Muscle layer of colon (tissue), 2 donors: ENCODE data around the gene PPP6R2.

Experiments
- H3K27ac ChIP-seq: one replicate; pipeline ENCODE4 v1.7.0; 2013; ENCODE audit warnings: low read depth, mild to moderate bottlenecking, low read length, moderate library complexity
- H3K27me3 ChIP-seq, 2 donors: one replicate each; pipeline ENCODE4 v1.7.0; 2013; ENCODE audit warnings: low read length in 2 of 2, mild to moderate bottlenecking in 2 of 2; ENCODE audit not compliant: insufficient read depth in 2 of 2, control insufficient read depth in 1 of 2
- H3K36me3 ChIP-seq: one replicate; pipeline ENCODE4 v1.7.0; 2013; ENCODE audit warnings: mild to moderate bottlenecking, low read length; ENCODE audit not compliant: insufficient read depth
- H3K4me1 ChIP-seq: one replicate; pipeline ENCODE4 v1.7.0; 2013; ENCODE audit warnings: mild to moderate bottlenecking, low read length; ENCODE audit not compliant: insufficient read depth
- H3K4me3 ChIP-seq, 2 donors: one replicate each; pipeline ENCODE4 v1.7.0; 2013; ENCODE audit warnings: low read length in 2 of 2, low read depth in 1 of 2, mild to moderate bottlenecking in 1 of 2, moderate library complexity in 1 of 2
- H3K9ac ChIP-seq: one replicate; pipeline ENCODE4 v1.7.0; 2013; ENCODE audit warnings: low read length
- H3K9me3 ChIP-seq: one replicate; pipeline ENCODE4 v1.7.0; 2013; ENCODE audit warnings: mild to moderate bottlenecking, low read length
- donor health status: abdominal sarcoma.
- donor health status: Adenocarcinoma of cecum.

Gene PPP6R2

GRCh38 chr22:50307890-50308596, 35.1 kb upstream of the PPP6R2 start:
- Histone ChIP-seq H3K4me3 (no peak overlapping the region), H3K4me1 (peaks cover 37% of the 10 kb centered on the region), H3K27ac (peak overlapping the region; percentile 54), H3K27me3 (no peaks in the 10 kb centered on the region), H3K36me3 (no peaks in the 10 kb centered on the region), H3K9ac (no peak overlapping the region), H3K9me3 (no peaks in the 10 kb centered on the region)

DNA sequence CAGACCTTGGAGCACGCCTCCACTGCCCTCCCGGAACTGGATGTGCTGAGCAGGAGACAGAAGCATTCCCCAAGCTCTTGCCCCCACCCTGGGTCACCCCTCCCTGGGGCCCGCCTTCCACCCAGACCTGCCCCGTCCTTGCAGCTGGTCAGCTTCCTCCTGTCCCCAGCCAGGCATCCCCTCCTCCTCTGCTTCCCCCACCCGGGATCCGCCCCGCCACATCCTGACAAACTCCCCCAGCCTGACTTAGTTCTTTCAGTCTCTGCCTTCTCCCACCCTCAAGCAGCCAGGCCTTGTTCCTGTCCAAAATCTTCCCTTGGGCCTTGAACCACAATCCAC, 34.6 kb upstream of the PPP6R2 start:
- no peaks in the 10 kb centered on the region for H3K9me3 ChIP-seq
- no peaks in the 10 kb centered on the region for H3K36me3 ChIP-seq
- H3K9ac ChIP-seq = no peak overlapping the region
- peaks cover 32% of the 10 kb centered on the region for H3K4me1 ChIP-seq
- no peak overlapping the region for H3K4me3 ChIP-seq
- H3K27me3 ChIP-seq = no peaks in the 10 kb centered on the region
- peak overlapping the region; percentile 54 for H3K27ac ChIP-seq

DNA sequence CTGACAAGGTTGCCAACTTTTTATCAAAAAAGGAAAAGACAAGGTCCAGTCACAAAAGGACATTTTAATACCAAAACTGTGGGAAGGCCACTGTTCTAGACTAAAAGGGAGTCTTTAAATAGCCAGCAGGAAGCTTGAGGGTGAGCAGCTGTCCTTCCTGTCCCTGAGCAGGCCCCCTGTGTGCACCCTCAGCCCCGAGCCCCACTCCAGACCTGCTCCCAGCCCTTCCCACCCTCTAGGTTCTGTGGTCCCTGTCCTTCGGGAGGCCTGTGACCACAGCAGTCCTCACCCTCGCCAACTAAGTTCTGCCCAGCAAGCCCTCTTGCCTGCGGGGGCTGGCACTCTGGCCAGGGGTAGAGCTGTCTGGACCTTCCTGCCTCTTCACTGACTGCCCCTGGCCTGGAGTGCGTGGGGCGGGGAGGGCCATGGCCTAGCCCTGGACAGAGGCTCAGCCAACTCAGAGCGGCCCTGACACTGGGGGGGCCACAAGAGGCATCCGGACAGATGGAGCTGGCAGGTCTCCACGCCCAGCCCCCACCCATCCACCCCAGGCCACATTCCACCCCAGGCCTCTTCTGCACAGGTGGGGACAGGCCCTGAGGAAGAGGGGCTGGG, 34.0 kb upstream of the PPP6R2 start:
- Histone ChIP-seq H3K36me3 (no peaks in the 10 kb centered on the region), H3K27ac (peak overlapping the region; percentile 54), H3K4me1 (peaks cover 27% of the 10 kb centered on the region), H3K4me3 (no peak overlapping the region), H3K27me3 (no peaks in the 10 kb centered on the region), H3K9ac (no peak overlapping the region), H3K9me3 (no peaks in the 10 kb centered on the region)

GRCh38 chr22:50309601-50309991, 33.5 kb upstream of the PPP6R2 start:
- no peaks in the 10 kb centered on the region for H3K27me3 ChIP-seq
- H3K9ac ChIP-seq = no peak overlapping the region
- H3K27ac ChIP-seq = no peak overlapping the region
- H3K9me3 ChIP-seq = no peaks in the 10 kb centered on the region
- H3K4me1 ChIP-seq = peaks cover 22% of the 10 kb centered on the region
- H3K4me3 ChIP-seq = no peak overlapping the region
- H3K36me3 ChIP-seq = no peaks in the 10 kb centered on the region

DNA sequence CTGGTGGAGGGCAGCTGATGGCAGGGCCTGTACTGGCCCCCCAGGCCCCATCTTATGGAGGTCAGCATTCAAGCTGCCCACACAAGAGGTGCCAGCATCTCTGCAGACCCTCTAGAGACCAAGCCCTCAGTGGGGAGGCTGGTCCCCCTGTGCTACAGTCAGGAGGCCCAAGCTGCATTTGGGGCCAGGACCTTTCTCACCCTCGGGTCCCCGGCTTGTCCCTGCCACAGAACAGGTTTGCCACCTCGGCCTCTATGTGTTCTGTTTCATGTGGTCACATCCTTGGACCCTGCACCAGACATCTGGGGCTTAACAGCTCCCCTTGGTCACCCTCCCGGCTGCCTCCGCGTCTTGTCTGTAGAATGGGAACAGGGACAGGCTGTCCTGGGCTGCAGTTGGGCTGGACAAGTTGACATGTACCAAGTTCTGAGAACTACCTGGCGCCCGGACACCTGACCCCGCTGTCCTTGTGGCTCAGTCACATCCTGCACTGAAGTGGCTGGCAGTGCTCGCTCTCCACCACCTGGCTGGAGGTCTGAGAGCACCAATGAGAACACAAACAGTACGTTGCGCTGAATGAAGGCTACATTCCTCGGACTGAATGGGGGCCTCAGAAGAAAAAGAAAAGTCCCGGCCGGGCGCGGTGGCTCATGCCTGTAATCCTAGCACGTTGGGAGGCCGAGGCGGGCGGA, 33.0 kb upstream of the PPP6R2 start:
- no peak overlapping the region for H3K9ac ChIP-seq
- H3K36me3 ChIP-seq = no peaks in the 10 kb centered on the region
- H3K4me3 ChIP-seq = no peak overlapping the region
- H3K4me1 ChIP-seq = peaks cover 16% of the 10 kb centered on the region
- H3K27ac ChIP-seq = no peak overlapping the region
- H3K27me3 ChIP-seq = no peaks in the 10 kb centered on the region
- no peaks in the 10 kb centered on the region for H3K9me3 ChIP-seq

- H3K27me3 ChIP-seq = no peaks in the 10 kb centered on the region
Observed at GRCh38 chr22:50310949-50311444, 32.1 kb upstream of the PPP6R2 start.

DNA sequence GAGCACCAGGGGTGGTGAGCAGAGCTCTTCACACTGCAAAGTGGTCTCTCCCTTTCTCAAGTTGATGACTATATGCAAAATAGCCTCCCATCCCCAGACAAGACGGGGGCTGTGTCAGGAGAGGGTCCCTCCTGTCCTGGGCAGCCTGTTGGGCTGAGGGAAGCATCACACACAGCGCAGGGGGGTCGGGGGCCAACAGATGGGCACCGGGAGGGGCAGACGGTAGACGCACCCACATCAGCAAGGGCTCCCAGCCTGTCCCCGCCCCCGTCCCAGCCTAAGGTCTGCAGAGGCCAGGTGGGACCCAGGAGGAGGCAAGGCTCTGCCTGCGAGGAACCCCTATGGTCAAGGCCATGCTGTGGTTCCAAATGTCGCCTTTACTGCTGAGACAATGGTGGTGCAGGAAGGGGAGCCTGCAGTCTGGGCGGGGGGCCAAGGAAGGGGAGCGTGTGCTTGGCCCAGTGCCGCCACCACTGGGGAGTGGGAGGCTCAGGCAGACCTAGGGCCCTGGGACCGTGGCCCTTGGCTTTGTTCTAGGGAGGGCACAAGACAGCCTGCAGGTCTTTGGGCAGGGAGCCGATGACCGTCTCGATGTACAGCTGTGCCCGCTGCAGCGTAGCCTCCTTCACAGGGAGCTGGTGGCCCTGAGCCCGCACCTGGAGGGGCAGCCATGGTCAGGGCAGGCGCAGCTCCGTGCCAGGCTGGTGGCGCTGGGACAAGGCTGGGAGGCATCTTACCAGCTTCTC, 31.3 kb upstream of the PPP6R2 start:
- H3K4me3 ChIP-seq = no peak overlapping the region
- no peak overlapping the region for H3K9ac ChIP-seq
- no peaks in the 10 kb centered on the region for H3K27me3 ChIP-seq
- peaks cover 11% of the 10 kb centered on the region for H3K4me1 ChIP-seq
- H3K27ac ChIP-seq = no peak overlapping the region
- H3K9me3 ChIP-seq = no peaks in the 10 kb centered on the region
- H3K36me3 ChIP-seq = no peaks in the 10 kb centered on the region

More at GRCh38 chr22:50310949-50311444, 32.1 kb upstream of the PPP6R2 start:
- H3K36me3 ChIP-seq = no peaks in the 10 kb centered on the region
- peaks cover 11% of the 10 kb centered on the region for H3K4me1 ChIP-seq
- no peak overlapping the region for H3K4me3 ChIP-seq
- H3K27ac ChIP-seq = no peak overlapping the region
- H3K9ac ChIP-seq = no peak overlapping the region
- H3K9me3 ChIP-seq = no peaks in the 10 kb centered on the region

DNA sequence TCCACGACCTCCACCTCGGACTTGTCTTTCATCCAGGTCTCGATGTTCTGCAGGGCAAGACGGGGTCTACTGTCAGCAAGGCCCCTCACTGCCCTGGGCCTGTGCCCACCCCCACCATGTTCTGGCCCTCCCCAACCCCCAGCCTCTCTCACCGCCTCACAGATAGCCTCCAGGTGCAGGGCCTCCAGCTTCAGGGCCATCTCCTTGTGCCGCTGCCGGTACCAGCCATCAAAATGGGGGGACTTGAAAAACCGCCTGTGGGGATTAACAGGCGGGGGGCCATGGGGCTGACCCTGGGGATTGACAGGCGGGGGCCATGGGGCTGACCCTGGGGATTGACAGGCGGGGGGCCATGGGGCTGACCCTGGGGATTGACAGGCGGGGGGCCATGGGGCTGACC, 30.8 kb upstream of the PPP6R2 start:
- Histone ChIP-seq H3K9ac (no peak overlapping the region), H3K4me3 (no peak overlapping the region), H3K9me3 (no peaks in the 10 kb centered on the region), H3K27me3 (no peaks in the 10 kb centered on the region), H3K27ac (no peak overlapping the region), H3K36me3 (no peaks in the 10 kb centered on the region), H3K4me1 (peaks cover 11% of the 10 kb centered on the region)

GRCh38 chr22:50313021-50313420, 30.1 kb upstream of the PPP6R2 start:
- H3K36me3 ChIP-seq = no peaks in the 10 kb centered on the region
- H3K27me3 ChIP-seq = no peaks in the 10 kb centered on the region
- H3K9me3 ChIP-seq = no peaks in the 10 kb centered on the region
- H3K4me3 ChIP-seq = no peak overlapping the region
- H3K27ac ChIP-seq = no peak overlapping the region
- H3K4me1 ChIP-seq = peaks cover 9% of the 10 kb centered on the region
- no peak overlapping the region for H3K9ac ChIP-seq

GRCh38 chr22:50313600-50313999, 29.5 kb upstream of the PPP6R2 start:
- no peak overlapping the region for H3K9ac ChIP-seq

GRCh38 chr22:50314081-50314454, 29.1 kb upstream of the PPP6R2 start:
- Histone ChIP-seq H3K4me3 (no peak overlapping the region), H3K36me3 (no peaks in the 10 kb centered on the region)

More at GRCh38 chr22:50313600-50313999, 29.5 kb upstream of the PPP6R2 start:
- no peaks in the 10 kb centered on the region for H3K27me3 ChIP-seq
- no peak overlapping the region for H3K4me3 ChIP-seq
- no peak overlapping the region for H3K27ac ChIP-seq
- H3K4me1 ChIP-seq = peaks cover 4% of the 10 kb centered on the region
- H3K9me3 ChIP-seq = no peaks in the 10 kb centered on the region
- H3K36me3 ChIP-seq = no peaks in the 10 kb centered on the region

More at GRCh38 chr22:50314081-50314454, 29.1 kb upstream of the PPP6R2 start:
- Histone ChIP-seq H3K9ac (no peak overlapping the region), H3K27me3 (no peaks in the 10 kb centered on the region), H3K9me3 (no peaks in the 10 kb centered on the region), H3K27ac (no peak overlapping the region), H3K4me1 (no peaks in the 10 kb centered on the region)
